ENCODE results near the gene ESRP2. TPM values are rescaled to one million over a fixed set of nuclear protein-coding genes. Genes with fewer than 3 reads are reported as not detected.

Gene ESRP2
- total RNA-seq, 1 donor from 2014 or later = 0.14 TPM

GRCh38 chr16:68233085-68233834 lies 2.7 kb downstream of the ESRP2 start:
- H3K36me3 ChIP-seq = no peaks in the 10 kb centered on the region
- intact Hi-C loops (cut with micrococcal nuclease) = no loop called here
- H3K4me3 ChIP-seq = no peak overlapping the region
- H3K9me3 ChIP-seq (replicated peaks) = no peaks in the 10 kb centered on the region
- TF ChIP-seq CTCF (IDR thresholded peaks at IDR 0.05; ENCODE audit: borderline replicate concordance) = no peak
- no peak overlapping the region for H3K27ac ChIP-seq (replicated peaks)
- no peak for DNase-seq
- H3K27me3 ChIP-seq (ENCODE audit: low read depth) = no peaks in the 10 kb centered on the region
- H3K4me1 ChIP-seq = peaks cover 35% of the 10 kb centered on the region

GRCh38 chr16:68232335-68232734 lies 3.6 kb downstream of the ESRP2 start:
- H3K4me1 ChIP-seq = peaks cover 39% of the 10 kb centered on the region
- no peak overlapping the region for H3K27ac ChIP-seq (replicated peaks)
- H3K4me3 ChIP-seq = no peak overlapping the region
- H3K36me3 ChIP-seq = no peaks in the 10 kb centered on the region
- intact Hi-C loops (cut with micrococcal nuclease) = no loop called here
- no peaks in the 10 kb centered on the region for H3K27me3 ChIP-seq (ENCODE audit: low read depth)
- TF ChIP-seq CTCF (IDR thresholded peaks at IDR 0.05; ENCODE audit: borderline replicate concordance) = no peak
- no peaks in the 10 kb centered on the region for H3K9me3 ChIP-seq (replicated peaks)
- DNase-seq = no peak

GRCh38 chr16:68231384-68232136 lies 4.4 kb downstream of the ESRP2 start:
- no peak for TF ChIP-seq CTCF (IDR thresholded peaks at IDR 0.05; ENCODE audit: borderline replicate concordance)
- Histone ChIP-seq H3K27me3 (ENCODE audit: low read depth) (no peaks in the 10 kb centered on the region), H3K4me1 (peaks cover 38% of the 10 kb centered on the region), H3K27ac (replicated peaks) (no peak overlapping the region), H3K9me3 (replicated peaks) (no peaks in the 10 kb centered on the region), H3K4me3 (no peak overlapping the region), H3K36me3 (no peaks in the 10 kb centered on the region)
- intact Hi-C loops (cut with micrococcal nuclease) = no loop called here
- DNase-seq = no peak

GRCh38 chr16:68230956-68231355 lies 5.0 kb downstream of the ESRP2 start:
- no peaks in the 10 kb centered on the region for H3K9me3 ChIP-seq (replicated peaks)
- no peak overlapping the region for H3K27ac ChIP-seq (replicated peaks)
- H3K4me1 ChIP-seq = peaks cover 32% of the 10 kb centered on the region
- no peak for TF ChIP-seq CTCF (IDR thresholded peaks at IDR 0.05; ENCODE audit: borderline replicate concordance)
- no peaks in the 10 kb centered on the region for H3K27me3 ChIP-seq (ENCODE audit: low read depth)
- DNase-seq = no peak
- no peak overlapping the region for H3K4me3 ChIP-seq
- no peaks in the 10 kb centered on the region for H3K36me3 ChIP-seq
- intact Hi-C loops (cut with micrococcal nuclease) = no loop called here

- Histone ChIP-seq H3K27ac (replicated peaks) (no peak overlapping the region), H3K27me3 (ENCODE audit: low read depth) (no peaks in the 10 kb centered on the region), H3K9me3 (replicated peaks) (no peaks in the 10 kb centered on the region), H3K36me3 (no peaks in the 10 kb centered on the region), H3K4me1 (peaks cover 26% of the 10 kb centered on the region), H3K4me3 (no peak overlapping the region)
- TF ChIP-seq CTCF (IDR thresholded peaks at IDR 0.05; ENCODE audit: borderline replicate concordance) = no peak
- intact Hi-C loops (cut with micrococcal nuclease) = no loop called here
- no peak for DNase-seq
Observed at GRCh38 chr16:68230176-68230571, 5.8 kb downstream of the ESRP2 start.
